GM12864 (cell line): ENCODE measurements around the gene KNL1.

Source experiments
- DNase-seq: peaks from one replicate; pipeline ENCODE4 v3.0.0-alpha.2; 2011; ENCODE audit warnings: low read depth
- H3K4me3 ChIP-seq: 2 replicates; pipeline ENCODE4 v1.5.1; 2011; ENCODE audit warnings: mild to moderate bottlenecking, low read depth, low read length, control low read depth
- TF ChIP-seq, protein P1 (sequence below): IDR thresholded peaks from 2 replicates; pipeline ENCODE4 v1.5.1; 2011; ENCODE audit warnings: low read depth, mild to moderate bottlenecking, moderate library complexity, low read length, control low read depth, inconsistent platforms; ENCODE audit errors: missing control alignments

KNL1 gene

GRCh38 chr15:40623361-40623760 is 29.3 kb downstream of the KNL1 start:
- TF ChIP-seq, protein P1, sequence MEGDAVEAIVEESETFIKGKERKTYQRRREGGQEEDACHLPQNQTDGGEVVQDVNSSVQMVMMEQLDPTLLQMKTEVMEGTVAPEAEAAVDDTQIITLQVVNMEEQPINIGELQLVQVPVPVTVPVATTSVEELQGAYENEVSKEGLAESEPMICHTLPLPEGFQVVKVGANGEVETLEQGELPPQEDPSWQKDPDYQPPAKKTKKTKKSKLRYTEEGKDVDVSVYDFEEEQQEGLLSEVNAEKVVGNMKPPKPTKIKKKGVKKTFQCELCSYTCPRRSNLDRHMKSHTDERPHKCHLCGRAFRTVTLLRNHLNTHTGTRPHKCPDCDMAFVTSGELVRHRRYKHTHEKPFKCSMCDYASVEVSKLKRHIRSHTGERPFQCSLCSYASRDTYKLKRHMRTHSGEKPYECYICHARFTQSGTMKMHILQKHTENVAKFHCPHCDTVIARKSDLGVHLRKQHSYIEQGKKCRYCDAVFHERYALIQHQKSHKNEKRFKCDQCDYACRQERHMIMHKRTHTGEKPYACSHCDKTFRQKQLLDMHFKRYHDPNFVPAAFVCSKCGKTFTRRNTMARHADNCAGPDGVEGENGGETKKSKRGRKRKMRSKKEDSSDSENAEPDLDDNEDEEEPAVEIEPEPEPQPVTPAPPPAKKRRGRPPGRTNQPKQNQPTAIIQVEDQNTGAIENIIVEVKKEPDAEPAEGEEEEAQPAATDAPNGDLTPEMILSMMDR, result no peak
- no peak for DNase-seq
- H3K4me3 ChIP-seq, result no peak overlapping the region

DNA sequence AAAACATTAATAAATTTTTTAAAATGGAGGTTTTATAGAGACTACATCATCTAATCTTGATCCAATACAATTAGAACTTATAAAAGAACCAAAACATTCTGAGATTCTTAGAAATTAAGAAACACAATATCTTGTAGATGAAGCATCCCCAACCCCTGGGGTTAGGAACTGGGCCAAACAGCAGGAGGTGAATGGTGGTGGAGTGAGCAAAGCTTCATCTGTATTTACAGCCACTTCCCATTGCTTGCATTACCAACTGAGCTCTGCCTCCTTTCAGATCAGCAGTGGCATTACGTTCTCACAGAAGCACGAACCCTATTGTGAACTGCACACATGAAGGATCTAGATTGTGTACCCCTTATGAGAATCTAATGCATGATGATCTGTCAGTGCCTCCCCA is 36.3 kb downstream of the KNL1 start:
- TF ChIP-seq, protein P1, result no peak

GRCh38 chr15:40633178-40633577 is 39.1 kb downstream of the KNL1 start:
- TF ChIP-seq, protein P1, result no peak
- no peak overlapping the region for H3K4me3 ChIP-seq
- no peak for DNase-seq

More for the DNA sequence above, 36.3 kb downstream of the KNL1 start:
- H3K4me3 ChIP-seq, result no peak overlapping the region
- no peak for DNase-seq

- TF ChIP-seq, protein P1, result no peak
- no peak for DNase-seq
- H3K4me3 ChIP-seq, result no peak overlapping the region
These were observed 43.2 kb downstream of the KNL1 start for GRCh38 chr15:40637221-40637745.

- H3K4me3 ChIP-seq, result no peak overlapping the region
- no peak for DNase-seq
- TF ChIP-seq, protein P1, result no peak
These were observed 45.6 kb downstream of the KNL1 start for GRCh38 chr15:40639677-40640076.

GRCh38 chr15:40647523-40647922 is 53.5 kb downstream of the KNL1 start:
- TF ChIP-seq, protein P1, result no peak
- no peak for DNase-seq
- no peak overlapping the region for H3K4me3 ChIP-seq

- TF ChIP-seq, protein P1, result no peak
- no peak overlapping the region for H3K4me3 ChIP-seq
- no peak for DNase-seq
These were observed 56.4 kb downstream of the KNL1 start for GRCh38 chr15:40650479-40650878.
